Astrocyte (in vitro differentiated cells and primary cell): Measurements from ENCODE around the gene ABCA3.

Experiments
- EZH2 ChIP-seq: IDR thresholded peaks from 2 replicates; pipeline ENCODE4 v1.6.1; 2012; ENCODE audit warnings: mild to moderate bottlenecking, low read length, inconsistent platforms; ENCODE audit not compliant: insufficient read depth
- TF ChIP-seq, protein P1 (sequence below): IDR thresholded peaks from 2 replicates; pipeline ENCODE4 v1.5.1; 2011; ENCODE audit warnings: low read depth, mild to moderate bottlenecking, inconsistent platforms, low read length, moderate library complexity; ENCODE audit not compliant: insufficient read depth

DNA sequence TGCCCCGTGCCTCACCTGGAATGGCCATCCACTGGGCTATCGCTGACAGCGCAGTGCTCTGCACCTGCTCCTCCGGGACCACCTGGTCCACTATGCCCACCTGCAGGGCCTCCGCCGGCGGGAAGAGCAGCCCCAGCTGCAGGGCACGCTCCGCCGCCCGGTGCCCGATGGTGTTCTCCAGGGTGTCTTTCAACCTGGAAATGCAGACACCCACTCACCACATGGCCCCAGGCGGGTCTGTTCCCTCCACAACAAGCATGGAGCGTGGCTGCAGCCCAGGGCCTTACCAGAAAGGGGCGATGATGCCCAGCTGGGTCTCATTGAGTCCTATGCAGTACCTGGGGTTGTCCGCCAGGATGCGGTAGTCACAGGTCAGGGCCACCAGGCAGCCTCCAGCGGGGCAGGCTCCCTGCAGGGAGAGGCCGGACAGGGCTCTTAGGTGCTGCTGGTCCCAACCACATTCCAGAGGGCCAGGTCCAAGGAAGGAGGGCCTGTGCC is 97.4 kb downstream of the ABCA3 start:
- TF ChIP-seq, protein P1, sequence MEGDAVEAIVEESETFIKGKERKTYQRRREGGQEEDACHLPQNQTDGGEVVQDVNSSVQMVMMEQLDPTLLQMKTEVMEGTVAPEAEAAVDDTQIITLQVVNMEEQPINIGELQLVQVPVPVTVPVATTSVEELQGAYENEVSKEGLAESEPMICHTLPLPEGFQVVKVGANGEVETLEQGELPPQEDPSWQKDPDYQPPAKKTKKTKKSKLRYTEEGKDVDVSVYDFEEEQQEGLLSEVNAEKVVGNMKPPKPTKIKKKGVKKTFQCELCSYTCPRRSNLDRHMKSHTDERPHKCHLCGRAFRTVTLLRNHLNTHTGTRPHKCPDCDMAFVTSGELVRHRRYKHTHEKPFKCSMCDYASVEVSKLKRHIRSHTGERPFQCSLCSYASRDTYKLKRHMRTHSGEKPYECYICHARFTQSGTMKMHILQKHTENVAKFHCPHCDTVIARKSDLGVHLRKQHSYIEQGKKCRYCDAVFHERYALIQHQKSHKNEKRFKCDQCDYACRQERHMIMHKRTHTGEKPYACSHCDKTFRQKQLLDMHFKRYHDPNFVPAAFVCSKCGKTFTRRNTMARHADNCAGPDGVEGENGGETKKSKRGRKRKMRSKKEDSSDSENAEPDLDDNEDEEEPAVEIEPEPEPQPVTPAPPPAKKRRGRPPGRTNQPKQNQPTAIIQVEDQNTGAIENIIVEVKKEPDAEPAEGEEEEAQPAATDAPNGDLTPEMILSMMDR = no peak
- no peak for TF ChIP-seq EZH2
